ENCODE measurements around the gene ELF4. TPM values are rescaled to one million over a fixed set of nuclear protein-coding genes. Genes with fewer than 3 reads are reported as not detected.
A peak's percentile ranks its signal among the peaks of the same experiment; 100 is the strongest.

ELF4 gene
- total RNA-seq, 2 donors from 2014 or later = 39.8 to 61.9 TPM

DNA sequence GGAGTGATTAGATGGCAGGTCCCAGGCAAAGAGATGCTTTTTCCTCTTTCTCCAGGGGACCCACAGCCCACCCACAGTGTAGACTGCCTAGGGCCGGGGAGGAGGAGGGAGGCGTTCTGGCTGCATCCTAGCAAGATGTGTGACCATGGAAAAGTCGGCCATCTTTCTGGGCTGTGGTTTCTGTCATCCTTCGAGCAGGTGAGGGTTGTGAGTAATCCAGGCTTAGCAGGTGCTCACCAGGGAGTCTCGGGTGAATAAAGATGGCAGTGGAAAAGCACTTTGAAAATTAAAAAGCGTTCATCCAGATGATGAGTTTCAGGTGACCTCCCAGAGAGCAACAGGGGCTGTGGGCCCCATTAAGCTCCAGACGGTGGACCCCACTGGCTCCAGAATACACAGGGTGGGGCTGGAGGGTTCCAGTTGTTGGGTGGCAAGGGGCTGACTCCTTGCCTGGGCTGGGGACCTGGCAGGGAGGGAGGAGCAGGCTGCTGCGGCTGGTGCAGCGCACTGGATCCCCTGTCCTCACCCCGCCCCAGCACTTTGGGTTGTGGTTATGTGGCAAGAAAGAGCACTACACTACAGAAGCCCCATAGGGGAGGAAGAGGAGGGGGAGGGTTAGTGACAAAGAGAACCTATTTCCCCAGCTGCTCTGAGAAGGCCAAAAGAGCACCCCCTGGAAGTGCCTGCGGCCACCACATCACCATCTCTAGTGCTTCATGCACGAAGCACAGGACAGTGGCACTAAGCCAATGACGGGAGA lies 23.7 kb downstream of the ELF4 start:
- DNase-seq (peak in 1 of 2 donors; percentile 42), ATAC-seq (peak; percentile 23)
- intact Hi-C loops (cut with DNase I, micrococcal nuclease) = loop anchor here in 1 of 2 donors (10.0 kb wide), 1 partner anchor 98 kb away; no protein-coding TSS in a partner anchor

DNA sequence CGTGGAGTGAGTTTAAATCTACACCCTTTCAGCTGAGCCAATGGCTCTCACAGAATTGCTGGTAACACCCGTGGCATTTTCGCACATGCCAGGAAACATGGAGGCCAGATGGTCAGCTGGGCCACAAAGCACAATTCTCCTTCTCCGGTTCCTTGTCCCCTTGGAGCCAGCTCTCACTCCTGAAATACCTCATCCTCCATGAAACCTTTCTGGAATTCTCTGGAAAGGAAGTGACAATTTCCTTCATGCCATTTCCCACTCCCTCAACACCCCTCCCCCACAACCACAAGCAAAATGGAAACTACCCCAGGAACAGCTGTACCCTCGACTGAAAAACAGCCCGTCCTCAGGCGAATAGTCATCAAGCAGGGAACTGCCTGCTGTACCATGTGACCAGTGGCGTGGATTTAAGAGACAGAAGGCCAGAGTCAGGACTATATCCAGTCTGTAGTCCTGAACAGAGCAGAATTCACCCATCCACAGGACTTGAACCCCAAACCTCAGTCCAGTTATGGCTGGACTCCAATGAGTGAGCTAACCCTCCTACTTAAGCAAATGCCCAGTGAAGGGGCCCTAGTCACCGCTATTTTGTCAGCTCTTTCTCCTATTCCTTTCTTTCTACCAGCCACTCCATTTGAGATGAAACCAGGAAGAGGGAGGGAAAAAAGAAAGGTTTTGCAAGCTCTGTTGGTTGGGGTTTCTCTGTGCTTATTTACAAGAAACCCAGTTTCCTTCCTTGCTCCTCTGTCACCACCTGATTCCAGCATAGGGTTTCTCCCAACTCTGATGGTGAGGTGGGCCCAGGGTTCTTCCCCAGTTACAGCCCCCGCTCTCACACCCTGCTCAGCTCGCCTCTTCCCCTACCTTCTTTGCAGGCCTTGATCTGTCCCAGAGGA lies 24.5 kb downstream of the ELF4 start:
- no peak for ATAC-seq
- no peak for DNase-seq
- intact Hi-C loops (cut with DNase I, micrococcal nuclease) = loop anchor here in 1 of 2 donors (10.0 kb wide), 1 partner anchor 99 kb away; no protein-coding TSS in a partner anchor

GRCh38 chrX:130084631-130085237 lies 25.6 kb downstream of the ELF4 start:
- DNase-seq (no peak), ATAC-seq (no peak)
- intact Hi-C loops (cut with DNase I, micrococcal nuclease) = loop anchor here in 1 of 2 donors (10.0 kb wide), 1 partner anchor 100 kb away; no protein-coding TSS in a partner anchor

GRCh38 chrX:130083656-130084382 lies 26.5 kb downstream of the ELF4 start:
- intact Hi-C loops (cut with DNase I, micrococcal nuclease) = loop anchor here in 1 of 2 donors (10.0 kb wide), 1 partner anchor 101 kb away; no protein-coding TSS in a partner anchor
- DNase-seq (no peak), ATAC-seq (no peak)

GRCh38 chrX:130083107-130083490 lies 27.2 kb downstream of the ELF4 start:
- no peak for DNase-seq
- no peak for ATAC-seq
- intact Hi-C loops (cut with DNase I, micrococcal nuclease) = loop anchor here in 1 of 2 donors (10.0 kb wide), 1 partner anchor 102 kb away; no protein-coding TSS in a partner anchor

DNA sequence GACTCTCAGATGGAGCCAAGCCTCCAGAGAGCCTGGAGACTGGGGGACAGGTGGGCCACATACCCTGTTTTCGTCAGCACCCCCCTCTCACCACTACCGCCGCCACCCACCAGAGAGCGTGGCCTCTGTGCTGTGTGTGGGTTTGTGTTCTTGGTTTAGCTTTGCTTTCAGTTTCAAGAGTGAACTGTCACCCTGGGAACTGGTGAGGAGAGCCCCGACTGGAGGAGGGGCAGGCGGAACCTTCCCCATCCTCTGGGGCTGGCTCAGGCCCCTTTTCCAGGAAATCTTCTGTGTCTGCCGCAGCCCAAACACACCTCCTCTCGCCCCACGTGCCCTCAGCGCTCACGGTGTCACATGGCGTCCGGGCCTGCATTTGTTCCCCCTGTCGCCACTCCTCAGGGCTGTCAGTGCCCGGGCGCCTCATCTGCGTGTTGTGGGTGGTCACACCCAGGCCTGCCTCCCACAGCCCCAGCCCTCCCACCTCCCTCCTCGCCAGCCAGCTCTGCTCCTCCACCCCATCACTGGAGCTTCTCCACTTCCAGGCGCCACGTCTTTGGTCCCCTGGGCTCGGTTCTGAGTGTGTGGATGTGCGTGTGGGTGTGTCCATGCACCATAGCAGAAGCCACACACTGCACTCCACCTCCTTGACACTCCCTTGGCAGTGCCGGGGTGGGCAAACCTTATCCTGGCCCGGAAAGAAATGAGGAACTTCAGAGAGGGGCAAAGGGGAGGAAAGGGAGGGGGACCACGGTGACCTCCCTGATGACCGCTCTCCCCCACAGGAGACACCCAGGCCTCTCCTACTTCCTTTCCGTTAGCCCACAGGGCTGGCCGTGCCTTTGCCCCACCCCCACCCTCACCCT lies 27.8 kb downstream of the ELF4 start:
- intact Hi-C loops (cut with DNase I, micrococcal nuclease) = loop anchor here in 1 of 2 donors (10.0 kb wide), 1 partner anchor 102 kb away; no protein-coding TSS in a partner anchor
- peak; percentile 18 for ATAC-seq
- DNase-seq = peak in 1 of 2 donors; percentile 41

- intact Hi-C loops (cut with DNase I, micrococcal nuclease) = loop anchor here in 1 of 2 donors (10.0 kb wide), 1 partner anchor 103 kb away; no protein-coding TSS in a partner anchor
- DNase-seq = no peak
- ATAC-seq = no peak
Measured at GRCh38 chrX:130081421-130082045, 28.8 kb downstream of the ELF4 start.

GRCh38 chrX:130080791-130081367 lies 29.4 kb downstream of the ELF4 start:
- intact Hi-C loops (cut with DNase I, micrococcal nuclease) = loop anchor here in 1 of 2 donors (10.0 kb wide), 1 partner anchor 104 kb away; no protein-coding TSS in a partner anchor
- ATAC-seq (no peak), DNase-seq (no peak)

DNA sequence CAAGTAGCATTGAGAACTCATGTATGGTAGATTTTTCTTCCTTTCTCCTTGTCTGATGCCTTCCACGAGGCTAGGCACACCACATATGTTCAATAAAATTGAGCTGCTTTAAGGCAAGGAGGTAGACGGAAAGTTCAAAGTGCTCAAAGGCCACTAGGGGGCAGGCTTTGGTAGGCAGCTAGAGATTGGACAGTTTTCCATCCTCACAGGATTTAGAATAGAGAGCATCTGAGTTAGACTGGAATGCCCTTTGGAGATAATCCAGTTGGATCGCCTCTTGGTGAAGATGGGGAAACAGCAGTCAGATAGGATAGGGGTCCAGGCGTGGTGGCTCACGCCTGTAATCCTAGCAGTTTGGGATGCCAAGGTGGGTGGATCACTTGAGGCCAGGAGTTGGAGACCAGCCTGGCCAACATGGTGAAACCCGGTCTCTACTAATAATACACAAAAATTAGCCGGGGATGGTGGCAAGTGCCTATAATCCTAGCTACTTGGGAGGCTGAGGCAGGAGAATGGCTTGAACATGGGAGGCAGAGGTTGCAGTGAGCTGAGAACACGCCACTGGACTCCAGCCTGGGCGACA lies 30.4 kb downstream of the ELF4 start:
- intact Hi-C loops (cut with DNase I, micrococcal nuclease) = loop anchor here (5.0 to 10.0 kb wide), 2 partner anchors 105 to 117 kb away; no protein-coding TSS in a partner anchor
- DNase-seq = peak in 1 of 2 donors; percentile 68
- ATAC-seq = peak; percentile 75

DNA sequence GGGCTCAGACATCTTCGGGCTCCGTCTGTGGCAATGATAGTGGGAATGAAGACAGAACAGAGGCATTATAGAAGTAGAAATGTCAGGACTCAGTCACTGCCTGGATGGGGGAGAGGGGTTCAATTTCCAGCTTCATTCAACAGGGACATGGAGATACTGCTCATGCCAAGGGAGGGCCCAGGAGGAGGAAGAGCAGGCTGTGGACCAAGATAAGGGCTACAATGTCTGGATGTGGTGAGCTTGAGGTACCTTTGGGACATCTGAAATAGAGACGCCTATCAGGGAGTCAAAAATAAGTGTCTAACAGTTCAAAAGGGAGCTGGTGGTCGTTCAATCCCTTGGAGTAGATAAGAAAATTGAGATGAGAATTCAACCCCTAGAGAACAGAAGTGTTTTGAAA lies 34.5 kb downstream of the ELF4 start:
- ATAC-seq (no peak), DNase-seq (no peak)
- intact Hi-C loops (cut with DNase I, micrococcal nuclease) = loop anchor here in 1 of 2 donors (5.0 kb wide), 1 partner anchor 122 kb away; no protein-coding TSS in a partner anchor

DNA sequence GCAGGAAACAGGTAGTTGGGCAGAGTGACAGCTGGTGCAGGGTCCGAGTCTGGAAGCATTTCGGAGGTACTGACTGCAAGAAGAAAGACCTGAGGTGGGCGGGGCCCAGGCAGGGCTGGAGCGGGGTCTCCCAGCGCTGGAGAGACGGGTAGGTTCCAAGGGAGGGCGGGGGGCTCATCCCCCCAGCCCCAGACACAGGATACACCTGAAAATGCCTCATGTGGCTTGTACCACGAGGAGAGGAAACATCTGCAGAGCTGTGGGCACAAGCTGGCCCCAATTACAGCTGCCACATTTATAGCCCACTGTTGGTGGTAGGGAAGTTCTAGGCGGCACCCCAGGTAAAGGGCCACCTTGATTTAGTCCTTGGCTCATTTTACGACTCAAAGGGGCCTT lies 38.0 kb downstream of the ELF4 start:
- DNase-seq (no peak), ATAC-seq (peak; percentile 5)
- intact Hi-C loops (cut with DNase I, micrococcal nuclease) = no loop called here

DNA sequence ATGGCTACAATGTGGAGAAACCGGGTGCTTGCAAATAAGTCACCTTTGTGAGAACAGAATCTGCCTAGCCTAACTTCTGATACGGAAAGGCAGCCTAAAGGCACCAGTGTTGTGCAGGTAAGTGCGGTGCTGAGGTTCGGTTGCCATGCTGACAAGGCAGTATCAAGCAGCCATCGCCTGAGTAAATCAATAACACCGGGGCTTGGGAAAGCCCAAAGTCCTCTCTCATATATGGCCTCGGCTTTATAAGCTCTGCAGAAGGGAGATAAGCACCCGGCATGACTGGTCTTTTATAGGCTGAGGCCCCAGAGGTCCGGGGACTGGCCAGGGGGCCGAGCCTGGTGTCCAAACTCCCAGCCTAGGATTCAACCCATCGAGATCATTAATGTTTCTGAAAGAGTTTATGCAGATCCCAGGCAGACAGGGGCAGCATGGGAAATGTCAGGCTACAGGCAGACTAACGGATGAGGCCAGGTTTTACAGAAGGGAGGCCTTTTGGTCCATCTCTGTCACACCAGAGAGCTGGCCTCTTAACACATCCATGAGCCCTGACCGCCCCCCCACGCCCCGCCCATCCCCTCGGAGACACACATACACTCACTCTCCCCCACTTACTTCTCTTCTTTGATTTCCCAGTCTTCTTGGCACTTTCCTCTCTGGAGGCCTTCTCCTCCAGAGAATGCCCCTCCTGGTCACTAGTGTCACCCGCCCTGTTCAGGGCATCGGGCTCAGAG lies 38.5 kb downstream of the ELF4 start:
- intact Hi-C loops (cut with DNase I, micrococcal nuclease) = no loop called here
- peak; percentile 65 to 67 for DNase-seq

GRCh38 chrX:130066975-130067615 lies 43.2 kb downstream of the ELF4 start:
- no peak for ATAC-seq
- DNase-seq = no peak
- intact Hi-C loops (cut with DNase I, micrococcal nuclease) = no loop called here

More for the DNA sequence above, 38.5 kb downstream of the ELF4 start:
- ATAC-seq = peak; percentile 93

DNA sequence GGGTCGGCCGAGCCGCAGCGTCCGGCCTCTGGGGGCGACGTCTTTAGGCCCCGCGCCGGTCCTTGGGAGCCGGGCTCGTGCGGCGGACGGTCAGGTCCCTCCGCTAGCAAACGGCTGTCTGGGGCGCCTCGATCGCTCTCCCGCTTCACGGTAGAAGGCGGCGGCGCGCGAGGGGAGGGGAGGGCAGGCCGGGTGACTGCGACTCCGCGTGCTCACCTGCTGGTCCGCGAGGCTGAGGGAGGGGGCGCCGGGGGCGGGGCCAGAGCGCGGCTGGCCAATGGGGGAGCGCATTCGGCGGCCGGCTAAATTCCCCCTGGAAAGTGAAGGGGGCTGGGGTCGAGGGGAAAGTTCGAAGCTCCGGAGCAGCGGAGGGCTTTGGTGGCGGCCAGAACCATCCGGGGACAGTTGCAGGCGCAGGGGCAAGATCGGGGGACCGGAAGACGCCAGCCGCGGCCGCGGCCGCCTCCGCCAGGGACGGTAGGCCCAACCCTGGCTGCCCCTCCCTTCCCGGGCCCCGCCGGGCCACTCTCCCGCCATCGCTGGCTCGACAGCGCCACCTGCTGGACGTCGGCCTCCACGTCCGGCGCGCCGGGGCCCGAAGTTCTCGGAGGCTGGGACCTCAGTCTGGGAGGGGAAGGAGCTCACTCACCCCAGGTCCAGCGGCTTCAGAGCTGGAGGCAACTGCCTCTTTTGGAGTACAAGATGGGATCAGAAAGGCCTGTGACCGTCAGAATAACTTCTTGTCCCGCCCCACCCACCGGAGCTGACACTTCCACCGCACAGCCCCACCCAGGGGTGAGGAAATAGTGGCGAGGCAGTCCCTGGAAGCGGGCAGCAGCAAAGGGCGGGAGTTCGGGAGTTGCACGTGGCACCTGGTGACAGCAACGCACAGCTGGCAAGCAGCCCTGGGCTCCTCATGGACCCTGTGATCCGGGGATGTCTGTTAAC lies 49.9 kb downstream of the ELF4 start:
- peak; percentile 83 for ATAC-seq
- peak; percentile 76 to 84 for DNase-seq
- intact Hi-C loops (cut with DNase I, micrococcal nuclease) = no loop called here

Measured in left colon (tissue), 2 donors.